Right renal pelvis (tissue), 4 donors: Measurements from ENCODE around the gene RAB20. TPM values are rescaled to one million over a fixed set of nuclear protein-coding genes. Genes with fewer than 3 reads are reported as not detected.
"Not testable (repeated sequence)": the region's sequence is repeated elsewhere in the genome, so short reads cannot be mapped to it uniquely, and the experiment has no call there.

Experiments
- DNase-seq, 4 donors: peaks; one replicate each; pipeline ENCODE4 v3.0.0-alpha.2; 2013; ENCODE audit warnings: low read depth in 4 of 4, low spot score in 3 of 4, missing footprints in 1 of 4
- polyA plus RNA-seq, 4 donors: library from polyadenylated mRNA; unstranded; fragments of 120-200 nt; gene quantifications; one replicate each; pipeline ENCODE4 v1.2.1, GENCODE V29; 2013; ENCODE audit not compliant: insufficient read length in 4 of 4

Gene RAB20
- polyA plus RNA-seq, 4 donors = 6.6 to 11.1 (median 8.3) TPM

DNA sequence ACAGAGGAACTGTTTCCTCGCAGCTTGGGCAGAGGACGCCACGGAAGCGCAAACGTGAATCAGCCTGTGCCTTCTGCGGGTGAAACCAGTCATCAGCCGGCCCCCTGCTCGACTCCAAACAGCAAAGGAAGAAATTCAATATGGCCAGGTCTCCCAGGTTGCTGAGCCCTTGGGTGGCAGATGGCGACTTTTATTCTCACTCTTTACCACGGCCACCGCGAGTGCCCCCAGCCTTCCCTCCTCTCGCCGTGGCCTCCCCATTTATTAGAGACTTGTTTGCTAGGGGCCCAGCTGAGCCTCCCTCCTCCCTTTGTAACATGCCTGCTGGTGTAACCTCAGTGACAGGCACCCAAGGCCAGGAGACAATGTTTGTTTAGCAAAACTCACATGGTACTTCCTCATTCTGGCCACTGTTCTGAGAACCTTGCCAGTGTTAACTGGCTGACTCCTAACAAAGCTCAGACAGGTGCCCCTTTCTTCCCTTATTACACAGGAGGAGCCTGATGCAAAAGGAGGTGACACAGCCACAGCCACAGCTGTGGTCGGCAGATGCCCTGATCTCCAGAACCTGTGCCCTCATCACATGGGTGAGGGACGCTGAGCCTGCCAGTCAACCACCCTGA lies 5.8 kb downstream of the RAB20 start:
- no peak for DNase-seq

GRCh38 chr13:110554946-110555345 lies 6.6 kb downstream of the RAB20 start:
- DNase-seq = no peak

DNA sequence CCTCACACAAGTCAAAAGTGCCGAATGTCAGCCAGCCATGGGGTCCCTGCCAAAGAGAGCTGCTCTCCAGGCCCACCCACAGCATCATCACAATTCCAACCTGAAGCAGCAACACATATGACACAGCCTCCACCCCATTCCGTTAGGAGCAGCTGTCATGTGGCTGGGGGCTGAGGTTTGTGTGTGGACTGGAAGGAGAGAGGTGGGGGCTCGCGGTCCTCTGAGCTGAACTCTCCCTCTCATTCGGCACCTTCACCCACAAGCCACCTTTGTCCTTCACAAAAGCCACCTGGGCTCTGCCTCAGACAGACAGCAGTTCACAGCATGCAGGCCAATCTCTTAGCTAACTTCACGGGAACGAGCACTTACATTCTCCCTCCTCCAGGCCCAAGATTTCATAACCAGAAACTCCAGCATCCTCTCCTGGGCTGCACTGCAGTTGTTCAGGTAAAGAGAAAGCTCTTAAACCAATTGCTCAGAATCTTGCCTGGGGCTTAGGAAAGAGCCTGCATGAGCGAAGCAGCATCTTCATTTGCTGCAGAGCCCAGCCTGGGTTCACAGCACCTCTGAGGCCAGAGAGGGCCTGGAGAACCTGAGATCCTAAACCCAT lies 7.2 kb downstream of the RAB20 start:
- no peak for DNase-seq

GRCh38 chr13:110553417-110553816 lies 8.1 kb downstream of the RAB20 start:
- no peak for DNase-seq

GRCh38 chr13:110552767-110553166 lies 8.8 kb downstream of the RAB20 start:
- DNase-seq = no peak

- no peak for DNase-seq
Measured at GRCh38 chr13:110551284-110551683, 10.2 kb downstream of the RAB20 start.

GRCh38 chr13:110549795-110550160 lies 11.7 kb downstream of the RAB20 start:
- no peak for DNase-seq

GRCh38 chr13:110548891-110549794 lies 12.4 kb downstream of the RAB20 start:
- DNase-seq = no peak

DNA sequence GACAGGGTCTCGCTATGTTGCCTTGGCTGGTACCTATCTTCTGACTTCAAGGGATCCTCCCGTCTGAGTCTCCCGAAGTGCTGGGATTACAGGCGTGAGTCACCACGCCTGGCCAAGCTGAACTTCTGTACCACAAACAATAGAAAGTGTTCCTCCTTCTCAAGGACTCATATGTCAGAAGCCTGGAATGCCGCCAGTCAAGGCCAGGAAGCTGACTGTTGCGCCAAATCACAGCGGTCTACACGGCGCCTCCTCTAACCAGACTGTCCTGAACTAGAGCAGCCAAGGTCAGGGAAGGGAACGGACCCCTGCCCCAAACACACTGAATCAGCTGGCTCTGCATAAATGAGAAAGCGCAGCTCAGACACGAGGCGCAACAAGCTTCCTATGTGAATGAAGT lies 14.6 kb downstream of the RAB20 start:
- no peak for DNase-seq

DNA sequence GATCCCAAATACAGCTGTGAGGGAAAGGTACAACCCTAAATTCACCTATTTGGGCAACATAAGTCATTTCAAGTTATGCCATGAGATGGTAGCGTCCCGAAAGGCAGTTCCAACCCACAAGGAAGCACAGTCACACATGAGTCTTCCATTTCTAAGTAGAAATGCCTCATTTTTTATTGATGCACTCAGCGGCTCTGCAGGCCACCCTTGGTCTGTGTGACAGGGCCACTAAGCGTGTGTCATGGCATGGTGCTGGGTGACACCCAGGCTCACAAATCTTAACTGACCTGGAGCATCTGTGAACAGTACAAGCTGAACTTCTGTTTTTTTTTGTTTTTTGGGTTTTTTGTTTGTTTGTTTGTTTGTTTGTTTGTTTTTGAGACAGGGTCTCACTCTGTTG lies 15.1 kb downstream of the RAB20 start:
- DNase-seq = no peak

DNA sequence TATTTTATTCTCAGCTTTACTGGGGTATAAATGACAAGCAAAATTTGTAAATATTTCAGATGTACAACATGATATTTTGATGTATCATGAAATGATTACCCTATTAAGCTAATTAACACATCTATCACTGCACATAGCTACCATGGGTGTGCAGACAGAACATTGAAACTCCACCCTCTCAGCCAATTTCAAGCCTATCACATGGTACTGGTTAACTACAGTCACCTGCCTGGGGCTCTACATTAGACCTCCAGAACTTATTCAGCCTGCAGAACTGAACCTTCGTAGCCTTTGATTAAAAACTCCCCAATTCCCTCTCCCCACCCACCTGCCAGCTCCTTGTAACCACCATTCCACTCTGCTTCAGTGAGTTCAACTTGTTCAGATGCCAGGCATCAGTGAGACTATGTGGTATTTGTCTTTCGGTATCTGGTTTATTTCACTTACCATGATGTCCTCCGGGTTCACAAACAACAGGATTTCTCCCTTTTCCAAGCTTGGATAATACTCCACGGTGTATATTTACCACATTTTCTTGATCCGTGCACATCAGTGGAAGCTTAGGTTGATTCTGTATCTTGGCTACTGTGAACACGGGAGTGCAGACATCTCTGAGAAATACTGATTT lies 19.2 kb downstream of the RAB20 start:
- DNase-seq = no peak

DNA sequence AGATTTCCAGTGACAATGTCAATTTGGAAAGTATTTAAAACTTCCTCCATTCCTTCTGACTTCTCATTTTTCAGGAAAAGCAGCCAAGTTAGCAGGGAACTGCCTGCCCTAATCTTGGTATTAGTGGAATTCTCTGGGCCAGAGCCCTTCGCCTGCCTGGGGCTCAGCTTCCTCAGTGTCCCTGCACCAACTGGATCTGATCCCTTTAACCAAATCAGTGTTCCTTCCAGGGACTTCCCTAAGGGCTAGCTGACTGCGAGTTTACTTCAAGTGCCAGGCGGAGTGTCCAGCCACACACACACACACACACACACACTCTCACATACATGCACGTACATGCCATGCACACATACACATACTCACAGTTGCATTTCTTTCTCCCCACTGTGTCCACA lies 20.0 kb downstream of the RAB20 start:
- DNase-seq = no peak

- DNase-seq = no peak
Measured at GRCh38 chr13:110540871-110541525, 20.5 kb downstream of the RAB20 start.

DNA sequence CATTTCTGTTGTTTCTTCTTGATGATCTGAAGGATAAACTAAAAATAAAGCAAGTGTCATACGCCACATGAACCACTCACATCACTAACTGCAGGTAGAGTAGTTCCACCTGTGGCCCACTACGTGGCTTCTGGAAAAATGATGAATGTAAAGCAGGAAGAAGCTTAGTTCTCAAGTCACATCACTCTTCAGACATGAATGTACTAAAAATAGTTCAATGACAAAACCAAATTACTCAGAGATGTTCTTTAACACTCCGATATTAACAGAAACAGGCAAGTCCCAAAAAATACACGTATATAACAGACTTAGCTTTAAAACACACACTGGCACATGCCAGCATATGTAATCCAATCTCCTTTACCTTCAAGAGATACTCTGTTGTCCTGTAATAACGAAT lies 21.6 kb downstream of the RAB20 start:
- no peak for DNase-seq

- no peak for DNase-seq
Measured at GRCh38 chr13:110538632-110539031, 22.9 kb downstream of the RAB20 start.

DNA sequence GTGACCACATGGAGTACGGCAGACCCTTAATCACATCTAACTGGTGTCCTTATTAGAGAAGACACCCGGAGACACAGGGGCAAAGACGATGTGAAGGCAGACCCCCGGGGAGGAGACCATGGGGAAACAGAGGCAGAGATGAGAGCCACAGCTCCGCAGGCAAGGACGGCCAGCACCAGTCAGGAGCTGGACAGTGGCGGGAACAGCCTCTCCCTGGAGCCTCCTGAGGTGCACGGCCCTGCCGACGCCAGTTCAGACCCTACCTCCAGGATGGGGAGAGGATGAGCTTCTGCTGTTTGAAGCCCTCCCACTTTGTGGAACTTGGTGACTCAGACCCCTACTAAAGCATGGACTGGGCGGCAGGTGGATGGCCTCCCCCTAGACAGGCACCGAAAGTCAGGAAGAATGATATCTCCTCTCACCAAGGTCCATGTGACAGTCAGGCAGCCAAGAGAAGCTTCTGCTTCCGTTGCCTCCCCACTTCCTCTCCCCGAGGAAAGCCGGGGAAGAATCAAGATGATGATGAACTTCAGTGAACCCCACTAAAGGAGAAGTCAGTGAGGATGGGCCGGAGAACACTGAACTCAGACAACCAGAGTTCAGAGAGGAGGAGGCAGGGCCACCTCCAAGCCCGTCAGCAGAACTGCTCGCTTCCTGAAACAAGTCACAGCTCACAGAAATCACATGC lies 25.4 kb downstream of the RAB20 start:
- DNase-seq = no peak

GRCh38 chr13:110535526-110535925 lies 26.0 kb downstream of the RAB20 start:
- DNase-seq = no peak

GRCh38 chr13:110533771-110534670 lies 27.5 kb downstream of the RAB20 start:
- no peak for DNase-seq

DNA sequence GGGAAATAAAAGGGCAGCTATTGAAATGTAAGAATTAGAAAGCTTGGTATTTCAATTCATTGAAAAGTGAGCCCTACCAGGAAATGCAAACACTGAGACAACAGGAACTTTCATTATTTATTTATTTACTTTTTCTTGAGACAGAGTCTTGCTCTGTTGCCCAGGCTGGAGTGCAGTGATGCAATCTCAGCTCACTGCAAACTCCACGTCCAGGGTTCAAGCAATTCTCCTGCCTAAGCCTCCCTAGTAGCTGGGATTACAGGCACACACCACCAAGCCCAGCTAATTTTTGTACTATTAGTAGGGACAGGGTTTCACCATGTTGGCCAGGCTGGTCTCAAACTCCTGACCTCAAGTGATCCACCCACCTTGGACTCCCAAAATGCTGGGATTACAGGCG lies 29.3 kb downstream of the RAB20 start:
- not testable (repeated sequence) for DNase-seq
